OCI-LY7 (cell line): ENCODE measurements around the gene MTERF4. TPM values are rescaled to one million over a fixed set of nuclear protein-coding genes. Genes with fewer than 3 reads are reported as not detected.

Source experiments
- BruUV-seq: library from RNA; stranded (reverse); fragments of 400-500 nt; replicated peaks from 2 replicates; lab custom pipeline; 2021; lab: Mats Ljungman, UMichigan
- CTCF ChIA-PET: fragments of 300-600 bp; sonication (Branson Sonifier 250); formaldehyde crosslinking; loops from one replicate; lab custom pipeline; 2022; ENCODE audit warnings: antibody characterized with exemption; ENCODE audit not compliant: unreplicated experiment; lab: Charles Lee
- POLR2A ChIA-PET: fragments of 300-600 bp; sonication (Branson Sonifier 250); formaldehyde crosslinking; loops from one replicate; lab custom pipeline; 2022; ENCODE audit warnings: antibody characterized with exemption; lab: Charles Lee
- DNase-seq: peaks from one replicate; pipeline ENCODE4 v3.0.0-alpha.2; 2015; ENCODE audit warnings: low spot score
- H2AFZ ChIP-seq: fragments of 200-600 bp; sonication (generic), shearing (Covaris generic); 2 replicates; pipeline ENCODE4 v1.6.1; 2014; ENCODE audit warnings: mild to moderate bottlenecking, antibody characterized with exemption, low read length, moderate library complexity
- H3K27ac ChIP-seq: fragments of 200-600 bp; sonication (generic); 2 replicates; pipeline ENCODE4 v1.5.1; 2014; ENCODE audit warnings: mixed run types, low read depth, mild to moderate bottlenecking, moderate library complexity, low read length, inconsistent platforms; ENCODE audit not compliant: poor library complexity, severe bottlenecking
- H3K36me3 ChIP-seq: fragments of 200-600 bp; sonication (generic); 2 replicates; pipeline ENCODE4 v1.6.1; 2014; ENCODE audit warnings: mild to moderate bottlenecking, antibody characterized with exemption, low read length, moderate library complexity, mixed read lengths; ENCODE audit not compliant: insufficient read depth
- H3K4me1 ChIP-seq: fragments of 200-600 bp; sonication (generic); 2 replicates; pipeline ENCODE4 v1.5.1; 2014; ENCODE audit warnings: mild to moderate bottlenecking, low read length; ENCODE audit not compliant: insufficient read depth, poor library complexity, severe bottlenecking
- H3K4me2 ChIP-seq: fragments of 200-600 bp; sonication (generic); 2 replicates; pipeline ENCODE4 v1.6.1; 2014; ENCODE audit warnings: mild to moderate bottlenecking, low read length
- H3K4me3 ChIP-seq: fragments of 200-600 bp; sonication (generic); 2 replicates; pipeline ENCODE4 v1.5.1; 2014; ENCODE audit warnings: mild to moderate bottlenecking, low read depth, low read length; ENCODE audit not compliant: poor library complexity, severe bottlenecking
- H3K79me2 ChIP-seq: fragments of 200-600 bp; sonication (generic); 2 replicates; pipeline ENCODE4 v1.6.1; 2016; ENCODE audit warnings: low read depth, mild to moderate bottlenecking, low read length, moderate library complexity, mixed read lengths; ENCODE audit not compliant: insufficient read depth
- H3K9me2 ChIP-seq: fragments of 200-600 bp; sonication (generic); 2 replicates; pipeline ENCODE4 v1.6.1; 2016; ENCODE audit warnings: mild to moderate bottlenecking, low read length, mixed read lengths; ENCODE audit not compliant: insufficient read depth
- H3K9me3 ChIP-seq: fragments of 200-600 bp; sonication (generic); 2 replicates; pipeline ENCODE4 v1.6.1; 2014; ENCODE audit warnings: mild to moderate bottlenecking, mixed run types, low read length, mixed read lengths
- H4K20me1 ChIP-seq: fragments of 200-600 bp; sonication (generic); 2 replicates; pipeline ENCODE4 v1.6.1; 2014; ENCODE audit warnings: mild to moderate bottlenecking, antibody characterized with exemption, low read length, moderate library complexity, mixed read lengths; ENCODE audit not compliant: insufficient read depth
- EZH2phosphoT487 ChIP-seq: fragments of 200-600 bp; sonication (generic); IDR thresholded peaks from 2 replicates; pipeline ENCODE4 v1.6.1; 2018; ENCODE audit warnings: low read depth, borderline replicate concordance, mild to moderate bottlenecking, mixed run types, antibody characterized with exemption, low read length, moderate library complexity, mixed read lengths
- intact Hi-C: fragments of 100-400 bp; cut with micrococcal nuclease; formaldehyde crosslinking; loops from one replicate; pipeline ENCODE4 v1.10.0; 2022; ENCODE audit not compliant: unreplicated experiment
- total RNA-seq, 2 experiments: library from RNA; depleted of rRNA in 1 of 2; stranded (reverse); fragments of >200 nt in 1 of 2; shearing (Covaris generic) in 1 of 2; gene quantifications; 2 replicates each; pipeline ENCODE4 v1.2.3, GENCODE V29; 2014 to 2022
- TF ChIP-seq, protein P1 (sequence below): fragments of 200-600 bp; sonication (generic); conservative IDR thresholded peaks from 2 replicates; pipeline ENCODE4 v1.5.1; 2014; ENCODE audit warnings: mild to moderate bottlenecking, antibody characterized with exemption, low read length, moderate library complexity, mixed read lengths

Gene MTERF4
- total RNA-seq, 2 experiments from 2014 or later: 48.2 to 58.9 TPM

DNA sequence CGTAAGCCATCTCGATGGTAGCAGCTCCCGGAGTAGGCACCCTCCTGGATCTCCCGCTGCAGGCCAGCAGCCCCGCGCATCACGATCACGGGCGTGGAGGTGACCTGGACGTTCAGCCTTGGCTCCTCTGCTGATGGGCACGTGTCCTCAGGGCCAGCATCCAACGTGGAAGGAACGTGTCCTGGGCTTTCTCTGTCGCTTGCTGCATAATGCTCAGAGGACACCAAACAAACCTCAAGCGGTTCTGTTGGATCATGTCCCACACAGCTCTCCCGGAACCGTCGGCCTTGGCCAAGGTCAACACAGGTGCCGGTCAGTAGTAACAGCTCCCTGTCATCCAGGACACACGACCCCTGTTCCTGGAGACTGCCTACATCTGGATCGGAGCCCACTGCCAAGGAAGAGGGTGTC lies 24.1 kb upstream of the MTERF4 start:
- intact Hi-C loops: no loop called here

DNA sequence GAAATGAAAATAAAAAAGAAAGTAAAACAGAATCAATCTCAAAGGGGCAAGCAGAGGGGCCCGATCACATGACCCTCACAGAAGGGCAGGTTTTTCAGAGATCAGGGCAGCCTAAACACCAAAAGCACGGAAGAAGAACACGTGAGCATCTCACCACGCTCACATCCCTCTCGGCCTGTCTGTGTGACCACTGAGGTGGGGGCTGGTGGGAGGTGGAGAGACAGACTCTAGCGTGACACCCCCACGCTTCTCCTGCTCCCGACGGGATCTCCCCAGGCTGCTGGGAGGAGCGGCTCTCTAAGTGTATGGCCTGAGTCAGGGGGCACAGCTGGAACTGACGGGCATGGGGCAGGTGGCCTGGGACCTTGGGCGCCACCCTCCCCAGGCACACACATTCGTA lies 23.5 kb upstream of the MTERF4 start:
- no peak overlapping the region for H2AFZ ChIP-seq
- H3K4me3 ChIP-seq: no peak overlapping the region
- H3K36me3 ChIP-seq: peaks cover 55% of the 10 kb centered on the region
- TF ChIP-seq, protein P1, sequence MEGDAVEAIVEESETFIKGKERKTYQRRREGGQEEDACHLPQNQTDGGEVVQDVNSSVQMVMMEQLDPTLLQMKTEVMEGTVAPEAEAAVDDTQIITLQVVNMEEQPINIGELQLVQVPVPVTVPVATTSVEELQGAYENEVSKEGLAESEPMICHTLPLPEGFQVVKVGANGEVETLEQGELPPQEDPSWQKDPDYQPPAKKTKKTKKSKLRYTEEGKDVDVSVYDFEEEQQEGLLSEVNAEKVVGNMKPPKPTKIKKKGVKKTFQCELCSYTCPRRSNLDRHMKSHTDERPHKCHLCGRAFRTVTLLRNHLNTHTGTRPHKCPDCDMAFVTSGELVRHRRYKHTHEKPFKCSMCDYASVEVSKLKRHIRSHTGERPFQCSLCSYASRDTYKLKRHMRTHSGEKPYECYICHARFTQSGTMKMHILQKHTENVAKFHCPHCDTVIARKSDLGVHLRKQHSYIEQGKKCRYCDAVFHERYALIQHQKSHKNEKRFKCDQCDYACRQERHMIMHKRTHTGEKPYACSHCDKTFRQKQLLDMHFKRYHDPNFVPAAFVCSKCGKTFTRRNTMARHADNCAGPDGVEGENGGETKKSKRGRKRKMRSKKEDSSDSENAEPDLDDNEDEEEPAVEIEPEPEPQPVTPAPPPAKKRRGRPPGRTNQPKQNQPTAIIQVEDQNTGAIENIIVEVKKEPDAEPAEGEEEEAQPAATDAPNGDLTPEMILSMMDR: no peak
- TF ChIP-seq EZH2phosphoT487: no peak
- H3K27ac ChIP-seq: no peak overlapping the region
- POLR2A ChIA-PET: interaction anchor here (0.6 kb wide), 1 partner anchor 71 kb away, joined by 4 read pairs; no protein-coding TSS in a partner anchor
- intact Hi-C loops: no loop called here
- H3K4me1 ChIP-seq: no peaks in the 10 kb centered on the region
- H3K4me2 ChIP-seq: no peak overlapping the region
- no peaks in the 10 kb centered on the region for H4K20me1 ChIP-seq
- no peaks in the 10 kb centered on the region for H3K79me2 ChIP-seq
- H3K9me2 ChIP-seq: no peaks in the 10 kb centered on the region
- BruUV-seq: no TSS peak
- DNase-seq: no peak
- CTCF ChIA-PET: no interaction called here
- H3K9me3 ChIP-seq: 0 out of 2 replicates have a peak, but pooled peaks cover 3% of the 10 kb centered on the region

More for the DNA sequence above, 24.1 kb upstream of the MTERF4 start:
- H3K9me2 ChIP-seq: no peaks in the 10 kb centered on the region
- H3K36me3 ChIP-seq: peaks cover 49% of the 10 kb centered on the region
- H3K27ac ChIP-seq: no peak overlapping the region
- no peak for DNase-seq
- H3K4me2 ChIP-seq: no peak overlapping the region
- TF ChIP-seq, protein P1: no peak
- TF ChIP-seq EZH2phosphoT487: no peak
- no peak overlapping the region for H3K4me3 ChIP-seq
- H4K20me1 ChIP-seq: no peaks in the 10 kb centered on the region
- H3K79me2 ChIP-seq: no peaks in the 10 kb centered on the region
- H3K9me3 ChIP-seq: no peaks in the 10 kb centered on the region
- CTCF ChIA-PET: no interaction called here
- H2AFZ ChIP-seq: no peak overlapping the region
- no peaks in the 10 kb centered on the region for H3K4me1 ChIP-seq
- POLR2A ChIA-PET: no interaction called here
- no TSS peak for BruUV-seq

DNA sequence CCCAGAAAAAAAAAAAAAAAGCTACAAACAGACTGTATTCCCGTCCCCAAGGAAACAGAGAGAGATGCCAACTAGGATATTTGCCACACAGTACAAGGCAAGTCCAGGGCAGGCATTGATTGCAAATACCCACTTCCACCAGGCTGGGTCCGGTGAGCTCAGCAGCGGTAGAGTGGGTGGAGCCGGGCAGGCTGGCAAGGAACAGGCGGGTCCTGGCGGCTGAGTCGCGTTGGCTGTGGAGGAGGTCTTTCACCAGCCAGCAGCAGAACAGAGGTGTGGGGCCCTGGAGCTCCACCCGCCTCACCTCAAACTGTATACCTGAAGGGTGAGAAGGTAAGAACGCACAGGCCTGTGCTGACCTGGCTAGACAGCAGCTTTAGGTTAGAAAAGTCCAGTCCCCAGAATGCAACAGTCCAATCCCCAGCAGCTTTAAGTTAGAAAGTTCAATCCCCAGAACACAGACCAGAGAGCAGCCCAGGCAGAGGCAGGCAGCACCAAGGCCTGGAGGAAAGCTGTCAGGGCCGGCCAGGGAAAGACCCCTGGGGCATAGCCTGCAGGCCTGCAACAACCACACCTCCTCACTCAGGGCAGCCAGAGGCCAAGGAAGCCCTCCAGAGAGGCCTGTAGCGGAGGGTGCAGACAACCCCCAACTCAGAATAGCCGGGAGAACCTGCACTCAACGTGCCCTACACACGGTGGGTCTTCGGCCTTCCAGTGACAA lies 21.9 kb upstream of the MTERF4 start:
- H3K79me2 ChIP-seq: no peaks in the 10 kb centered on the region
- H4K20me1 ChIP-seq: no peaks in the 10 kb centered on the region
- no peak overlapping the region for H2AFZ ChIP-seq
- no peak for DNase-seq
- peaks cover 53% of the 10 kb centered on the region for H3K36me3 ChIP-seq
- H3K4me2 ChIP-seq: no peak overlapping the region
- intact Hi-C loops: no loop called here
- TF ChIP-seq, protein P1: no peak
- TF ChIP-seq EZH2phosphoT487: no peak
- no peaks in the 10 kb centered on the region for H3K4me1 ChIP-seq
- no TSS peak for BruUV-seq
- no peak overlapping the region for H3K4me3 ChIP-seq
- 0 out of 2 replicates have a peak, but pooled peaks cover 3% of the 10 kb centered on the region for H3K9me3 ChIP-seq
- POLR2A ChIA-PET: no interaction called here
- H3K9me2 ChIP-seq: no peaks in the 10 kb centered on the region
- CTCF ChIA-PET: no interaction called here
- H3K27ac ChIP-seq: no peak overlapping the region
